ENCODE measurements around the gene PVALB. TPM values are rescaled to one million over a fixed set of nuclear protein-coding genes. Genes with fewer than 3 reads are reported as not detected.

PVALB gene
- total and polyA plus RNA-seq, 3 donors from 2014 or later = 2.3 to 3.0 TPM; not detected in 1

GRCh38 chr22:36855478-36855877 lies 38.6 kb upstream of the PVALB start:
- TF ChIP-seq CTCF (IDR thresholded peaks at IDR 0.05) (no peak), POLR2A (IDR thresholded peaks at IDR 0.05) (no peak)
- intact Hi-C loops (cut with DNase I; ENCODE audit: low total_unique reads) = no loop called here
- Histone ChIP-seq H3K36me3 (ENCODE audit: low read depth, missing control alignments) (no peaks in the 10 kb centered on the region), H3K4me1 (peaks cover 3% of the 10 kb centered on the region), H3K27me3 (no peaks in the 10 kb centered on the region), H3K9me3 (no peaks in the 10 kb centered on the region), H3K4me3 (no peak overlapping the region), H3K27ac (no peak overlapping the region)
- no peak for DNase-seq
- WGBS, 2 donors = 80 to 87% methylated on average over 3 of the region's 3 CpGs

- no peaks in the 10 kb centered on the region for H3K27me3 ChIP-seq
- peak overlapping the region; percentile 8 to 44 for H3K27ac ChIP-seq
- intact Hi-C loops (cut with DNase I; ENCODE audit: low total_unique reads) = no loop called here
- TF ChIP-seq CTCF (IDR thresholded peaks at IDR 0.05) = peak; percentile 51 to 63 (median 59)
- TF ChIP-seq POLR2A (IDR thresholded peaks at IDR 0.05) = no peak
- DNase-seq = peak; percentile 82
- no peaks in the 10 kb centered on the region for H3K36me3 ChIP-seq (ENCODE audit: low read depth, missing control alignments)
- H3K4me1 ChIP-seq = peaks cover 3% of the 10 kb centered on the region
- WGBS, 2 donors = 39 to 52% methylated on average over 16 of the region's 16 CpGs
- no peaks in the 10 kb centered on the region for H3K9me3 ChIP-seq
- H3K4me3 ChIP-seq = peak overlapping the region; percentile 7 to 10
These were observed 36.7 kb upstream of the PVALB start for GRCh38 chr22:36853407-36854099.

GRCh38 chr22:36852056-36852973 lies 35.5 kb upstream of the PVALB start:
- peaks cover 3% of the 10 kb centered on the region for H3K4me1 ChIP-seq
- DNase-seq = peak; percentile 21
- no peaks in the 10 kb centered on the region for H3K36me3 ChIP-seq (ENCODE audit: low read depth, missing control alignments)
- intact Hi-C loops (cut with DNase I; ENCODE audit: low total_unique reads) = no loop called here
- WGBS, 2 donors = 64 to 76% methylated on average over 7 of the region's 7 CpGs
- TF ChIP-seq CTCF (IDR thresholded peaks at IDR 0.05) (no peak), POLR2A (IDR thresholded peaks at IDR 0.05) (no peak)
- H3K27ac ChIP-seq = no peak overlapping the region
- H3K27me3 ChIP-seq = no peaks in the 10 kb centered on the region
- no peaks in the 10 kb centered on the region for H3K9me3 ChIP-seq
- H3K4me3 ChIP-seq = no peak overlapping the region

GRCh38 chr22:36850682-36851081 lies 33.8 kb upstream of the PVALB start:
- no peaks in the 10 kb centered on the region for H3K27me3 ChIP-seq
- 76 to 89% methylated on average over 10 of the region's 10 CpGs for WGBS, 2 donors
- intact Hi-C loops (cut with DNase I; ENCODE audit: low total_unique reads) = no loop called here

More at GRCh38 chr22:36850682-36851081, 33.8 kb upstream of the PVALB start:
- Histone ChIP-seq H3K4me3 (no peak overlapping the region), H3K36me3 (ENCODE audit: low read depth, missing control alignments) (no peaks in the 10 kb centered on the region), H3K4me1 (no peaks in the 10 kb centered on the region), H3K27ac (no peak overlapping the region), H3K9me3 (no peaks in the 10 kb centered on the region)
- TF ChIP-seq CTCF (IDR thresholded peaks at IDR 0.05) (no peak), POLR2A (IDR thresholded peaks at IDR 0.05) (no peak)
- no peak for DNase-seq

Measured in testis (tissue), 3 donors.